HG03097 (cell line): Measurements from ENCODE around the gene TARBP2.

ENCODE experiments used
- ATAC-seq: cut with Tn5 transposase; IDR thresholded peaks from one replicate; pipeline ENCODE4 v1.9.1; 2021; ENCODE audit not compliant: unreplicated experiment, low FRiP score

The TARBP2 gene

DNA sequence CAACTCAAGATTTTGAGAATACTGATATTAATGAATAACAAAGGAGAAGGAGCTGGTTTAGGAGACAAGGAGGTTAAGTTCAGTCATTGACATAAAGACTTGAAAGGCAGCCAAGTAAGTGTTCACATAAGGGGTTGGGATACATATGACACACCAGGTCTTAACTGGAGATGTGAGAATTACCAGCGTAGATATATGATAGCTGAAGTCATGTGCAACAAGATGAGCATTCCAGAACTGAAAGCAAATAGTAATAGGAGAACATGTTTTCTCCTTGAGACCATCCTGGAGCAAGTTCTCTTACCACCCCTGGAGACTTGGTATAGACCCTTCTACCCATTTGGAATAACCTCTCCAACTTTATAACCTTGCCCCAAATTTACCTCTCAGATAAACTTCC is 49.5 kb downstream of the TARBP2 start:
- no peak for ATAC-seq

GRCh38 chr12:53551889-53552291 is 50.8 kb downstream of the TARBP2 start:
- no peak for ATAC-seq

- no peak for ATAC-seq
These were observed 51.6 kb downstream of the TARBP2 start for GRCh38 chr12:53552361-53553327.
